HG03520 (cell line): Measurements from ENCODE around the gene SLC27A6.
"Not testable (repeated sequence)": the region's sequence is repeated elsewhere in the genome, so short reads cannot be mapped to it uniquely, and the experiment has no call there.

ENCODE experiments used
- ATAC-seq: cut with Tn5 transposase; IDR thresholded peaks from one replicate; pipeline ENCODE4 v1.9.1; 2021; ENCODE audit warnings: mild to moderate bottlenecking, moderate library complexity; ENCODE audit not compliant: unreplicated experiment

SLC27A6 gene

GRCh38 chr5:128965011-128965637 lies at the start of gene SLC27A6:
SLC27A6 (plus strand) TSS chr5:128965488; CDS start chr5:128966138, 650 bp downstream.
- no peak for ATAC-seq

DNA sequence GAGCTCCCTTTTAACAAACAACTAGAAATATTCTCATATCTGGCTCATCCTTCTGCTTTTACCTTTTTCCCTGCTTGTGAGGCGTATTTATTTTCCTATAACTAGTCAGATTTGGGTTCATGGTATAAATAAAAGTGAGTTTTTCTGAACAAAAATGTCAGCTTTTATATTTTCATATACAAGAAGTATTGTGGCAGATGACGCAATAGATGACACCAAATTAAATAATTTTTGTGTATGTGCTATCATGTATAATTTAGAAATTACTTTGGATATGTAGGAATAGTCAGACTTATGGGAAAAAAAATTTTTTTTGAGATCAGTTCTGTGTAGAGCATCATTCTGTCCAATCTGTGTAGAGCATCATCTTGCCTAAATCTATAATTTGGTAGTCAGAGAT lies 45.7 kb upstream of the SLC27A6 start:
- ATAC-seq = no peak

DNA sequence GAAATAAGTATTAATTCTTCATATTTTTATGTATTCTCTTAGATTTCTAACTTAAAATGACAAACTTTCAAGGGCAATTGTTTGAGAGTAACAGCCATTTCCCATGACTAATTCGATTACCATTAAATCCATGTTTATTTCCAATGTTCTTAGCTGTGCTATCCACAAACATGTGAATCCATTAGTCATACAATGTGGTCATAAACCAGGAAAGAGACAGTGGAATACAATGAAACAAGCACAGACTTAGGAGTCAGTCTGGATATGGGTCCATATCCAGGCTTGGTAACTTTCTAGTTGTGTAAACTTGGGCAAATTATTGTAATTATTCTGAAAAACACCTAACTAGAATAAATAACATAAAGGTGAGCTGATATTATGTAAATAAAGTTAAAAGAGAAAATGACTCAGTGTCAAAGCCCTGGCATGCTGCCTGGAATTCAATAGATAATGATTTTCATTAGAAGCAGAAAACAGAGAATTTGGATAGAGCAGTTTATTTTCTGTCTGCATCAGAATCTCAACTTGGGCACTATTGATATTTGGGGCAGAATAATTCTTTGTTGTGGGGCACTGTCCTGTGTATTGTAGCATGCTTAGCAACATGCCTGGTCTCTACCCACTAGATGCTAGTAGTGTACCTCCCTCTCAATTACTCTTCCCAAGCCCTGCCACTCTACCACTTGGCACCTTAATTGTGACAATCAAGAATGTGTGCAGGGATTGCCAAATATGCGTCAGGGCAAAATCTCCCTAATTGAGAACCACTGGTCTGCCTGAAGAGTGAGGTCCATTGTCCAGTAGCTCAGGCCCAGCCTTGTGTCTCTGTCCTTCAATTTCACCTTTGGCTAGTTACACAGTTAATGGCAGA lies 44.7 kb upstream of the SLC27A6 start:
- ATAC-seq = no peak

DNA sequence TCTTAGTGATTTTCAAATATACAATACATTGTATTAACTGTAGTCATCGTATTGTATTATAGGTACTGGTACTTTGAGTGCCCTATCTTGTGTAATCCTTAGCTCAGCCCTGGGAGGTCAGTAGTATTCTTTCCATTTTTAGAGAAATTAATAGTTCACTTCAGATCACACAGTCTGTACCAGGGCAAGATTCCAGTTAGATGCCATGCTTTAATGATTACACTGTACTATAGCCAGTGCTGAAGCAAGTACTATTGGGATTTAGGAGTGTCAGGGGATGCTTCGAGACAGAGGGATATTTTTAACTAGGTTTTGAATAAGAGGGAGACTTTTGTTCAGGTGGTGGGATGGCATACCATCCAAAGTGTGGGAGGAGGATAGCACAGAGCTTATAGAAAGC lies 41.0 kb upstream of the SLC27A6 start:
- no peak for ATAC-seq

DNA sequence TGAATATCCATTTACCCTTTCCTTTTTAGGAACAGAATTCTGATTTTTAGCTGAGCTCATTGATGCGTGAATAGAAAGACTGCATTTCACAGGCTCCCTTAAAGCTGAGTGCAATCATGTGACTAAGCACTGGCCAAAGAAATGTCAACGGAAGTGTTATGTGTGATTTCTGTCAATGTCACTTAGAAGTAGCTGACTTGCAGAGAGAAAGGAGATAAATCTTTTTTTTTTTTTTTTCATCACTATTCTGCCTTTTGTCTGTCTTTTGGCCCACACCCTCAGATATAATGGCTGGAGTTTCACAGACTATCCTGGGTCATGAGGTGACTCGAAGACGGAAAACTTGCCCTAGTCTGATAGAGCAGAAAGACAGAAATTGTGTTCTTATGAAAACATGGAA lies 39.3 kb upstream of the SLC27A6 start:
- no peak for ATAC-seq

DNA sequence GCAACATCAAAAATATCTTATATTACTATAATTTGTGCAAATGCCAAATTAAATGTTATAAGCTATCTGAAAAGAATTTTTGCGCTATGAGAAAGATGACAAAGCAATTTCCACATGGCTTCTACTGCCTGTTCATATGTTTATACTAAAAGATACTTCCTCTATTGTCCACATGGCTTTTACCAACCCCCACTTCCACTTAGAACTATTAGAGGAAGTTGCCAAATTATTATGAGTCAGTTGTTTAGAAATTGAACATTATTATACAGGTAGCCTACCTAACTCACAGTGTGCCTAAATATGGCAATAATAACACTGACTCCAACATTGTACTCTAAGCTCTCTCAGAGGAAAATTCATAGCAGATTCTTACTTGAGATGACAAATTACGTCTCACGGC lies 37.6 kb upstream of the SLC27A6 start:
- no peak for ATAC-seq

DNA sequence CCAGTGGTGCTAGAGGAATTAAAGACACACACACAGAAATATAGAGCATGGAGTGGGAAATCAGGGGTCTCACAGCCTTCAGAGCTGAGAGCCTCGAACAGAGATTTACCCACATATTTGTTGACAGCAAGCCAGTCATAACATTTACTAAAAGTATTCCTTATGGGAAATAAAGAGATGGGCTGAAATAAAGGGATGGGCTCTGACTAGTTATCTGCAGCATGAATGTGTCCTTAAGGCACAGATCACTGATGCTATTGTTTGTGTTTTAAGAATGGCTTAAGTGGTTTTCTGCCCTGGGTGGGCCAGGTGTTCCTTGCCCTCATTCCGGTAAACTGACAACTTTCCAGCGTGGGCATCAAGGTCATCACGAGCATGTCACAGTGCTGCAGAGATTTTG lies 33.1 kb upstream of the SLC27A6 start:
- ATAC-seq = not testable (repeated sequence)

DNA sequence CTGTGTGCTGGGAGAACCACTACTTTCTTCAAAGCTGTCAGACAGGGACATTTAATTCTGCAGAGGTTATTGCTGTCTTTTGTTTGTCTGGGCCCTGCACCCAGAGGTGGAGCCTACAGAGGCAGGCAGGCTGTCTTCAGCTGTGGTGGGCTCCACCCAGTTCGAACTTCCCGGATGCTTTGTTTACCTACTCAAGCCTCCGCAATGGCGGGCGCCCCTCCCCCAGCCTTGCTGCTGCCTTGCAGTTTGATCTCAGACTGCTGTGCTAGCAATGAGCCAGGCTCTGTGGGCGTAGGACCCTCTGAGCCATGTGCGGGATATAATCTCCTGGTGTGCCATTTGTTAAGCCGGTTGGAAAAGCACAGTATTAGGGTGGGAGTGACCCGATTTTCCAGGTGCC lies 22.2 kb upstream of the SLC27A6 start:
- not testable (repeated sequence) for ATAC-seq

- ATAC-seq = no peak
Measured at GRCh38 chr5:128949847-128950546, 15.3 kb upstream of the SLC27A6 start.

DNA sequence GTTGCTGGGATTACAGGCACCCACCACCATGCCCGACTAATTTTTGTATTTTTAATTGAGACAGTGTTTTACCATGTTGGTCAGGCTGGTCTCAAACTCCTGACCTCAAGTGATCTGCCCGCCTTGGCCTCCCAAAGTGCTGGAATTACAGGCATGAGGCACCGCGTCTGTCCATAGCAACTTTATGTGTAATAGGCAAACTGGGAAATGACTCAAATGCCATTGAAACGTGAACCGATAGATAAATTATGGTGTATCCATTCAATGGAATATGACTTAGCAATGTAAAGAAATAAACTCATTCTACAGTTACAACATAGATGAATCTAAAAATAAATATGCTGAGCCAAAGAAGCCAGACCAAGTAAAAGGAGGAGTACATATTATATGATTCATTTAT lies 14.0 kb upstream of the SLC27A6 start:
- not testable (repeated sequence) for ATAC-seq

DNA sequence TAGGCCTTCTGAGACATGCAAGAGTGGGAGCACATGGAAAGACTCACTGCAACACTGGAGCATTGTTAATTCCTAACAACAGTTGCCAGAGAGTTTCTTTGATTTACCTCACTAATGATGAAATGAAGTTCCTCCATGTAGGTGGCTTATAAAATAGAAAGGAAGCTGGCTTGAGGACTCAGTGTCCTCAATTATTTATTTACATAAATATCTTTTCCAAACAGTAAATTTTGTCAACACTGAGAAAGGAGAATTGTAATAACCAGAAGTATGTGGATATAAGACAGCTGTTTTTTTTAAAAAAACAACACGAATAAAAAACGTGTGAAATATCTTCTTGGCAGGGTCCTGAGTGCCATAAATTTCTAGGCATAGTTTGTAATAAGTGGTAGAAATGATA lies 9.1 kb upstream of the SLC27A6 start:
- ATAC-seq = no peak

- ATAC-seq = no peak
Measured at GRCh38 chr5:128962211-128962610, 3.1 kb upstream of the SLC27A6 start.

DNA sequence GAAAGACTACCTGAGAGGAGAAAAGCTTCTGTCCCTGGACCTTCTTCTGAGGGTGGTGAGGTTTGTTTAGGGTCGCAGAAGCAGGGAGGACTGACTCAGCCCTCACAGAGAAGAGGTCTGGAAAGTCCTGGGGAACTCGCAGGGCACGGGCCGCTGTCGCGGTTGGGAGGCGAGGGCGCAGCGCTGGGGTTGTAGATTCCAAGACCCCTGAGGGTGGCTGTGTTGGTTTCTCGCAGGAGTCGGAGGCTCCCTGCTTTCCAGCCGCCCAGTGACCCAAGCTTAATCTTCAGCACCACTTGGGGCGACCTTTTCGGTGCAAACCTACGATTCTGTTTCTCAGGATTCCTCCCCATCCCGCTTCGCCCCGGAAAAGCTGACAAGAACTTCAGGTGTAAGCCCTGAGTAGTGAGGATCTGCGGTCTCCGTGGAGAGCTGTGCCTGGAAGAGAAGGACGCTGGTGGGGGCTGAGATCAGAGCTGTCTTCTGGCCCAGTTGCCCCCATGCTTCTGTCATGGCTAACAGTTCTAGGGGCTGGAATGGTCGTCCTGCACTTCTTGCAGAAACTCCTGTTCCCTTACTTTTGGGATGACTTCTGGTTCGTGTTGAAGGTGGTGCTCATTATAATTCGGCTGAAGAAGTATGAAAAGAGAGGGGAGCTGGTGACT lies 482 bp downstream of the SLC27A6 start:
- ATAC-seq = no peak

DNA sequence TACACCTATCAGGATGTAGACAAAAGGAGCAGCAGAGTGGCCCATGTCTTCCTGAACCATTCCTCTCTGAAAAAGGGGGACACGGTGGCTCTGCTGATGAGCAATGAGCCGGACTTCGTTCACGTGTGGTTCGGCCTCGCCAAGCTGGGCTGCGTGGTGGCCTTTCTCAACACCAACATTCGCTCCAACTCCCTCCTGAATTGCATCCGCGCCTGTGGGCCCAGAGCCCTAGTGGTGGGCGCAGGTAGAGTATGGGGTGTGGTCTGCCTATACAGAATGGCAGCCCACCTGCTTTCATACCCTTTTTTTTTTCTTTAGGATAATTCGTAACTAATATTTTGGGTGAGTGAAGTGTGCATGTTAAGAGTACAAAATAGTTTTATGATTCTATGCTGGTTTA lies 1.1 kb downstream of the SLC27A6 start:
- ATAC-seq = no peak

DNA sequence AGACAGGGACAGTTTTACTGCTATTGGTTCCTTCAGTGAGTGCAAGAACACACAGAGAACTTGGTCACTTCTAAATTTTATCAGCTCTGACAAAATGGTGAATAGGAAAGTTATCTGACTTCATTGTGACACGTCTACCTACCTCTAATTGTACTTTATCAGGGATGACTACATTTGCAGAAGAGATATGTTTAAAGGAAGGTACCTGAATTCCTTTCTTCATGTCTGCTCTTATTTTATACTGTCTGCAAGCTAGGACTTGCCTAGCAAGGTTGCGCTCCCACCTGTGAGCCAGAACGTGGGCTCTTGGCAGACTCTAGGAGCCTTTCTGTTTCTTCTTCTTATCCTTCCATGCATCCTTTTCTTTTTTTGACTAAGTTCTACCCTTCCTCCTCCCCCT lies 1.6 kb downstream of the SLC27A6 start:
- ATAC-seq = no peak

DNA sequence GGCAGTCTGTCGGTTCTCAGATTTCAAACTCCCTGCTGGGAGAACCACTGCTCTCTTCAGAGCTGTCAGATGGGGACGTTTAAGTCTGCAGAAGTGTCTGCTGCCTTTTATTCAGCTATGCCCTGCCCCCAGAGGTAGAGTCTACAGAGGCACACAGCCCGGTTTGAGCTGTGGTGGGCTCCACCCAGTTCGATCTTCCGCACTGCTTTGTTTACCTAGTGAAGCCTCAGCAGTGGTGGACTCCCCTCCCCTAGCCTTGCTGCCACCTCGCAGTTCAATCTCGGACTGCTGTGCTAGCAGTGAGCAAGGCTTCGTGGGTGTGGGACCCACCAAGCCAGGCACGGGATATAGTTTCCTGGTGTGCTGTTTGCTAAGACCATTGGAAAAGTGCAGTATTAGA lies 8.0 kb downstream of the SLC27A6 start:
- no peak for ATAC-seq

GRCh38 chr5:128974567-128974966 lies 9.3 kb downstream of the SLC27A6 start:
- ATAC-seq = no peak

- ATAC-seq = no peak
Measured at GRCh38 chr5:128979761-128980160, 14.5 kb downstream of the SLC27A6 start.

GRCh38 chr5:128980917-128981316 lies 15.6 kb downstream of the SLC27A6 start:
- ATAC-seq = no peak

- no peak for ATAC-seq
Measured at GRCh38 chr5:128984480-128984879, 19.2 kb downstream of the SLC27A6 start.

- no peak for ATAC-seq
Measured at GRCh38 chr5:128988476-128988875, 23.2 kb downstream of the SLC27A6 start.
